ENCODE measurements around the gene FBXO42. TPM values are rescaled to one million over a fixed set of nuclear protein-coding genes. Genes with fewer than 3 reads are reported as not detected.

The FBXO42 gene
- total and polyA plus RNA-seq, 2 of the 8 experiments (the other 6 are each of a cell fraction or from before 2014, with no cell fraction given): 15.1 to 17.0 TPM

DNA sequence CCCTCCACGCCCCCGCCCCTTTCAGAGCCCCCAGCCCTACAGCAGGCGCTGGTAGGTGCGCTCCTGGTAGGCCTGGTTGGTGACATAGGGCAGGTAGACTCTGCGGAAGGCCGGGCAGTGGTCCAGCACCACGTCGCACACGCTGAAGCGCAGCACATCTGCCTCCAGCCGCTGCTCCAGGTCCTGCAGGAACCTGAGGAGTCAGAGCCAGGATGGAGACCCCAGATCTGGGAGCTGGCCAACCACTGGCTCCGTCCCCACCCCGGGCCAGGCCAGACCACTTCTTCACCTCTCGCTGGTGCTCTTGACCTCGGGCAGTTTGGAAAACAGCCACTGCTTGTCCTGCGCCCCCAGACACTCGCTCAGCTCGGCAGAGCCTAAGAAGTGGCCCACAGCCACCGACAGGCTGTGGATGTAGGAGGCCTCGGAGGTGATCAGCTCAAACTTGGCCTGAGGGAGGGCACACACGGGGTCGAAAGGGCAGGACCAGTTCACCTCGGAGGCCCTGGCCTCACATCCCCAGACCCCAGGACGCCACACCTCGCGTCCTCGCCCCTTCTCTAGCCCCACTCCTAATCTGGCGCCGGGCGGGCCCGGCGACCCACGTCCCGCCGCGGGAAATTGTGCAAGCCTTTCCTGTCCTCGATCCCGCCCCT lies 146.3 kb downstream of the FBXO42 start:
- peaks cover 2 to 4% of the 10 kb centered on the region in 2 experiments for H4K20me1 ChIP-seq (replicated peaks in 1 of 2; ENCODE audit: control insufficient read depth in 1 of 2, insufficient read depth in 2 of 2, low read length in 2 of 2)
- no peaks in the 10 kb centered on the region for H3K9me3 ChIP-seq (ENCODE audit: insufficient read depth in 2 of 2, low read depth in 1 of 2, low read length in 1 of 2)
- H3K23me2 ChIP-seq (ENCODE audit: low read depth, low read length): peaks cover 6% of the 10 kb centered on the region
- peak overlapping the region; percentile 77 for H3K56ac ChIP-seq (replicated peaks; ENCODE audit: insufficient read length, low read depth, low read length)
- peak overlapping the region; percentile 67 to 91 for H3K4me2 ChIP-seq (ENCODE audit: insufficient read depth in 1 of 2, low read depth in 2 of 2, low read length in 2 of 2)
- H4K91ac ChIP-seq (replicated peaks; ENCODE audit: insufficient read length, low read length): peak overlapping the region; percentile 70
- peak overlapping the region; percentile 62; the same call in 1 of the 2 replicates for H3K18ac ChIP-seq (ENCODE audit: extremely low read depth, low read length)
- H3K23ac ChIP-seq (ENCODE audit: insufficient read length): no peak overlapping the region
- H4K5ac ChIP-seq (ENCODE audit: insufficient read length, low read depth, low read length): peak overlapping the region; percentile 73
- CTCF ChIA-PET (ENCODE audit: partially characterized antibody): interaction anchor here (0.5 to 7.6 kb wide), 10 partner anchors 11 to 133 kb away, joined by 3 to 45 read pairs (median 6); partner anchors contain the start of gene FAM131C
- H3K4ac ChIP-seq (replicated peaks; ENCODE audit: insufficient read length, low read depth, low read length): peak overlapping the region; percentile 17
- DNase-seq (ENCODE audit: low read depth in 1 of 2, low spot score in 2 of 2) (no peak), FAIRE-seq (no peak)
- peak overlapping the region; percentile 56; the same call in 1 of the 2 replicates for H2AK5ac ChIP-seq (ENCODE audit: low read depth, low read length)
- H2BK120ac ChIP-seq (replicated peaks; ENCODE audit: low read depth, low read length): no peak overlapping the region
- peaks cover 9 to 23% (median 18%) of the 10 kb centered on the region in 4 experiments; a peak in 7 of 8 replicates for H3K36me3 ChIP-seq (ENCODE audit: control insufficient read depth in 2 of 4, insufficient read depth in 4 of 4, low read length in 3 of 4)
- H2BK12ac ChIP-seq (ENCODE audit: low read depth, low read length): peak overlapping the region; percentile 60; the same call in 1 of the 2 replicates
- peaks cover 5 to 21% of the 10 kb centered on the region in 2 experiments; a peak in 2 of 4 replicates for H3K79me2 ChIP-seq (ENCODE audit: control insufficient read depth in 1 of 2, insufficient read depth in 2 of 2, low read length in 2 of 2)
- H4K8ac ChIP-seq (ENCODE audit: extremely low read depth, insufficient read depth, low read length): peak overlapping the region; percentile 71; the same call in 1 of the 2 replicates
- H2BK20ac ChIP-seq (ENCODE audit: low read length): no peak overlapping the region
- H3K27me3 ChIP-seq (replicated peaks in 1 of 4; ENCODE audit: control insufficient read depth in 3 of 4, extremely low read depth in 1 of 4, insufficient read depth in 3 of 4, low read length in 3 of 4): no peaks in the 10 kb centered on the region
- peak overlapping the region in 2 of 4 experiments; percentile 45; a peak in 3 of 7 replicates for H3K9ac ChIP-seq (replicated peaks in 1 of 4; ENCODE audit: extremely low read depth in 1 of 4, low read depth in 3 of 4, low read length in 3 of 4)
- no peak overlapping the region for H3K27ac ChIP-seq (ENCODE audit: low read depth, low read length)
- peak overlapping the region; percentile 81; the same call in 1 of the 2 replicates for H2BK15ac ChIP-seq (ENCODE audit: low read length)
- H3K4me1 ChIP-seq (replicated peaks in 1 of 4; ENCODE audit: control insufficient read depth in 3 of 4, insufficient read depth in 4 of 4, low read length in 3 of 4): peaks cover 0 to 26% (median 14%) of the 10 kb centered on the region in 4 experiments; a peak in 6 of 7 replicates
- POLR2A ChIA-PET (ENCODE audit: partially characterized antibody): interaction anchor here (0.5 to 2.3 kb wide), 14 partner anchors 8 to 1897 kb away, joined by 3 to 26 read pairs (median 4); partner anchors contain the start of genes CPLANE2 and EPHA2
- H3K14ac ChIP-seq (ENCODE audit: insufficient read length): no peak overlapping the region
- peaks cover 11% of the 10 kb centered on the region for H3K79me1 ChIP-seq (ENCODE audit: low read depth, low read length)
- H2AFZ ChIP-seq (ENCODE audit: low read length): no peak overlapping the region
- peak overlapping the region in 3 of 4 experiments; percentile 27 to 56 (median 29); a peak in 6 of 8 replicates for H3K4me3 ChIP-seq (ENCODE audit: extremely low read depth in 1 of 4, insufficient read depth in 2 of 4, low read depth in 3 of 4, low read length in 4 of 4)
- H2BK5ac ChIP-seq (ENCODE audit: low read depth, low read length): peak overlapping the region; percentile 82
- 76% methylated on average over 20 of the region's 38 CpGs; no CpG with 5 or more reads in 1 of the 2 experiments for WGBS, 2 experiments (ENCODE audit: extremely low coverage in 1 of 2, insufficient coverage in 1 of 2, insufficient read length in 1 of 2, insufficient replicate concordance in 2 of 2, low coverage in 1 of 2, low lambda C conversion rate in 2 of 2, missing lambda C conversion rate in 1 of 2)
- TF ChIP-seq POLR2AphosphoS5 (IDR thresholded peaks at IDR 0.05; ENCODE audit: low read depth, low read length) (0 out of 2 replicates have a peak, but pooled peaks have one; percentile 5), RBBP5 (IDR thresholded peaks at IDR 0.05; ENCODE audit: borderline replicate concordance, low read depth, low read length) (no peak), CBX8 (IDR thresholded peaks at IDR 0.05; ENCODE audit: borderline replicate concordance, low read depth, low read length) (no peak), KDM5A (IDR thresholded peaks at IDR 0.05; ENCODE audit: low read length) (no peak), SIN3A (conservative IDR thresholded peaks at IDR 0.05 in 1 of 2, IDR thresholded peaks at IDR 0.05 in 1 of 2; ENCODE audit: low read depth in 1 of 2, low read length in 2 of 2) (0 out of 4 replicates have a peak, but pooled peaks of 1 of the 2 experiments have one; percentile 11)
